Testis (tissue), 2 donors: Measurements from ENCODE around the gene TMEM87B.

Experiments used
- POLR2A ChIP-seq: fragments of 450-650 bp; IDR thresholded peaks from one replicate; pipeline ENCODE4 v1.6.1; 2017; ENCODE audit warnings: antibody characterized with exemption, mild to moderate bottlenecking, moderate library complexity
- TF ChIP-seq, protein P1 (sequence below), 3 experiments: fragments of 450-650 bp in 2 of 3; fragments of 200-600 bp in 1 of 3; sonication (generic) in 1 of 3; IDR thresholded peaks; one replicate each; pipeline ENCODE4 v1.5.1; 2016 to 2019; ENCODE audit warnings: antibody characterized with exemption in 3 of 3, mild to moderate bottlenecking in 2 of 3, moderate library complexity in 1 of 3

DNA sequence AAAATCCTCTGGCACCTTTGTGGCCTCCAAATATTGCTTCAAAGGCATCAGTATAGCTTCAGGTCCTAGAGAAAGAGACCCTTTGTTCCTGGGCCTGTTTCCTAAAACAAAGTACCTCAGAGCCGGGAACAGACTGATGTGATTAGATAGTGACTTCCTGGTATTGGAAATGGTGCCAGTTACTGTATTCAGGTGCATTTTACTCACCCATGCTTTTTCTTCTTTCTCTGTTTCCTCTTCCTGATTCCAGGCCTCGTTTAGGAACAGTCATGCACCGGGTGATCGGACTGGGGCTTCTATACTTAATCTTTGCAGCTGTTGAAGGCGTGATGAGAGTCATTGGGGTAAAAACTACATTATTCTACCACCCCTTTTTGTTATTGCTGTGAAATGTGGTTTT lies 34.3 kb downstream of the TMEM87B start:
- TF ChIP-seq, protein P1, sequence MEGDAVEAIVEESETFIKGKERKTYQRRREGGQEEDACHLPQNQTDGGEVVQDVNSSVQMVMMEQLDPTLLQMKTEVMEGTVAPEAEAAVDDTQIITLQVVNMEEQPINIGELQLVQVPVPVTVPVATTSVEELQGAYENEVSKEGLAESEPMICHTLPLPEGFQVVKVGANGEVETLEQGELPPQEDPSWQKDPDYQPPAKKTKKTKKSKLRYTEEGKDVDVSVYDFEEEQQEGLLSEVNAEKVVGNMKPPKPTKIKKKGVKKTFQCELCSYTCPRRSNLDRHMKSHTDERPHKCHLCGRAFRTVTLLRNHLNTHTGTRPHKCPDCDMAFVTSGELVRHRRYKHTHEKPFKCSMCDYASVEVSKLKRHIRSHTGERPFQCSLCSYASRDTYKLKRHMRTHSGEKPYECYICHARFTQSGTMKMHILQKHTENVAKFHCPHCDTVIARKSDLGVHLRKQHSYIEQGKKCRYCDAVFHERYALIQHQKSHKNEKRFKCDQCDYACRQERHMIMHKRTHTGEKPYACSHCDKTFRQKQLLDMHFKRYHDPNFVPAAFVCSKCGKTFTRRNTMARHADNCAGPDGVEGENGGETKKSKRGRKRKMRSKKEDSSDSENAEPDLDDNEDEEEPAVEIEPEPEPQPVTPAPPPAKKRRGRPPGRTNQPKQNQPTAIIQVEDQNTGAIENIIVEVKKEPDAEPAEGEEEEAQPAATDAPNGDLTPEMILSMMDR (IDR thresholded peaks at IDR 0.05), result no peak
- no peak for TF ChIP-seq POLR2A
